ENCODE data around the gene SIL1.
A peak's percentile ranks its signal among the peaks of the same experiment; 100 is the strongest.

SIL1 gene

DNA sequence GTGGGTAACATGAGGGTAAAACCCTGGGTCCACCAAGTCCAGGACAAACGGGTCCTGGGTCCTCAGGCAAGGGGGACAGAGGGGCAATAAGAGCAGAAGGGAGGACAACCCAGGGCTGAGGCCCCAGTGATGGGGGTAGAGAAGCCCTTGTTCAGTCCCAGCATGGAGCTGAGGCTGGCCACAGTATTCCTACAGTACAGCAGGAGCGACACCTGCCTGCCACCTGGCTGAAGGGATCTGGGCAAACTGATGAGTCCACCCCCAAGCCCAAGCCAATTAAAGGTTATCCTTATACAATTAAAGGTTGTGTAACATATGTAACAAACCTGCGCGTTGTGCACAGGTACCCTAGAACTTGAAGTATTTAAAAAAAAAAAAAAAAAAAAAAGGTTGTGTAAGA, 225.3 kb downstream of the SIL1 start:
- DNase-seq = no peak

GRCh38 chr5:138972230-138972629, 225.9 kb downstream of the SIL1 start:
- no peak for DNase-seq

- DNase-seq = no peak
Measured at GRCh38 chr5:138969323-138970002, 228.7 kb downstream of the SIL1 start.

DNA sequence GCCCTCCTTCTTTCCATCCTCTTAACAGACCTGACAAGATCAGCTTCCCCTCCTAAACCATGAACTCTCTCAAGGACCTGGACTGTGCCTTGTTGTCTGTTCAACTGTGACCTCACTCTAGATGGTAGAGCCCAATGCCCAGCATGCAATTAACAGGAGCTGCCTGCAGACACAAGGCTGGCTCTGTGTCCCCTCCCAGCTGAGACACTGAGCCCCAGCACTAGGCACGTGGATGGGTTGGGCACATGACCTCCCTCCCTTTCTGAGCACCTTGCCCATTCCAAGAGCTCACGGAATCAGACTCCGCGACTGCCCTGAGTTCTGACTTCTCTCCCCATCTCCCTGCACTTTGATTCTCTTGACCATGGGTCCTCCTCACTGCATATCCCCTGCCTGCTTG, 229.6 kb downstream of the SIL1 start:
- no peak for DNase-seq

GRCh38 chr5:138967791-138968448, 230.2 kb downstream of the SIL1 start:
- no peak for DNase-seq

DNA sequence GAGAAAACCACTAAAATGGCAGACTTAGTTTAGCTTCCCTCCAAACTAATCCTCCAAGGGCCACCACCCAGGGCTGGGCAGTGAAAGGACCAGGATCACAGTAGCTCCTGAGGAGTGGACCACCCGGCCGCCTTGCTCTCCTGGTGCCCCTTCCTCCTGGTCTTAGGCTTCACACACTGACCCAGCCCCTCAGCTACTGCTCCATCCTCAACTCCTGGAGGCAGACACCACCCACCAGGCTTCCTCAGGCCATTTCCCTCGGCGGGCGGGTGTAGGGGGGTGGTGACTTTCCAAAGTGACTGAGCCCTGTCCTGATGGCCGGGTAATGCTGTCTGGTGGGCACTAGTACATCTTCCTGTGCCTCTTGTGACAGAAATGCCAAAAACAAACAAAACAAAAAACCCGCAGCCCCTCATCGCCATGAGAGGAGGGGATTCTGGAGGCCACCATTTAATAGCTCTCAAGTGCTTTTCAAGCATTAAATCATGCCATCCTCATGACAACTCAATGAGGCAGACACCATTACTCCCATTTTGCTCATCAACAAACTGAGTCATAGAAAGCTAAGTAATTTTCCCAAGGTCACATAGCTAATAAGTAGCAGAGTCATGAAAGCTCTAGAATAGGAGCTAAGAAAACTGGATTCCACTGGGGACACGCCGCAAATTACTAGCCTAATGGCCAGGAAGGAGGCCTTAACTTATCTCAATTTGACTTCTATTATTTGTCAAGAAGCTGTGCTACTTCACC, 231.8 kb downstream of the SIL1 start:
- no peak for DNase-seq

DNA sequence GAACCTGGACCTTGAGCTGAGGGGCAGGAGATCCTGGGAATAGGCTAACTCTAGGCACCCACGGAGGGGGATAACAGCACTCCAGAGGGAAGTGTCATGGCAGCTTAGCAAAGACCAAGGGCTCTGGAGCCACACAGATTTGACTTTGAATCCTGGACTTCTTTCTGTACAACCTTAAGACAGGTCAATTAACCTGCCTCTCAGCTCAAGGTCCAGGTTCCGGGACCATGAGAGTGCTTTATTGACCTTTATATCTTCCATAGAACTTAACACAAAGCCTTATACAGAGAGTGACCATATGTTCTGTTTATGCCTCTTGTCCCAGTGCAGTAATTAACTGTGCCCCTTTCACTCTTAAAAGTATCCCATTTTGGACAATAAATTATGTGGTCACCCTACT, 232.5 kb downstream of the SIL1 start:
- no peak for DNase-seq

DNA sequence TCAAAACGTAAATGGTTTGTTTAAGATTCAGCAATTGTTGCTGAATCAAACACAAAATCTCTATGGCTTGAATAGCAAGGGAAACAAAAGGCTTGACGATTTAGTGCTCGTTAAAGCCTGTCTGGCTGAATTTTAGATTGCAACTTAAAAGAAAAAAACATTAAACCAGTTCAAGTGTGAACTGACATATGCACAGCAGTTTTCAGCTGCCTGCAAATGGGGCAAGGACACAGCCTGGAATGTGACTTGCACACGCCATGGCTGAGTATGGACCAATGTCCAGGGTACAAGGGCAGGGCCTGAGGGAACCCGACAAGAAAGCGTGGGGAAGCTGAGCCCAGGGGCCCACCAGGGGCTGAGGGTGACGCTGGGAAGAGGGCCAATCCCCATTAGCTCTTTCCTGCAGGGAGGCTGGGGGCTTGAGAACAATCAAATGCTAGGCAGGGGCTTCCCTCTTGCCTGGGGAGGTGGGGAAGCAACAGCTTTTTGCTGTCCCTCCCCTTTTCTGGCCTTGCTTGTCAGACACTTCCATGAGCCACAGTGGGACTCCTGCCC, 233.4 kb downstream of the SIL1 start:
- DNase-seq = no peak

DNA sequence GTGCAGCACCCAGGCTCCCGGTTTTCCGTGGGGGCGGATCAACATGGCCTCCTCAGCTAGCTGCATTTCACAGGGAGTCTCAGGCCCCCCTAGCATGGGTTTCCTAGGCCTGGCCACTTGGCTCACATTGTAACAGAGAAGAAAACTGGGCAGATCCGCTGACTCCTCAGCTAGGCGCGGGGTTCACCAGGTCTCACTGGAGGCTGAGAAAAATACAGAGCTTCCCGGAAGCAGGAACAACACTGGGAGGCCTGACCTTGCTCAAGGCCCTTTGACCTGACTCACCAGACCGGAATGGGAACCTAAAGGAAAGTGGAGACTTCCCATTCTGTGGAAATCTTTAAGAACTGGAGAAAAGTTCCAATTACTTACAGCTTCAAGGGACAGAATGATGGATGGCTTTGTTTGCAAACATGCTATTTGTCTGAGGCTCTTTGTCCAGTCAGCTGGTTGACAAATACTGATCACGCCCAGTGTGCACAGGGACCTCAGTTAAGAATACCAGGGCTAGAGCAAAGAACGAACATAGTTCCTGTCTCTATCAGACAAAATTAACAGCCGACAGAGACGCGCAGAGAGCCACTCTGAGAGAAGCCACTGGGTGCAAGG, 234.3 kb downstream of the SIL1 start:
- no peak for DNase-seq

- no peak for DNase-seq
Measured at GRCh38 chr5:138962614-138963370, 235.4 kb downstream of the SIL1 start.

DNA sequence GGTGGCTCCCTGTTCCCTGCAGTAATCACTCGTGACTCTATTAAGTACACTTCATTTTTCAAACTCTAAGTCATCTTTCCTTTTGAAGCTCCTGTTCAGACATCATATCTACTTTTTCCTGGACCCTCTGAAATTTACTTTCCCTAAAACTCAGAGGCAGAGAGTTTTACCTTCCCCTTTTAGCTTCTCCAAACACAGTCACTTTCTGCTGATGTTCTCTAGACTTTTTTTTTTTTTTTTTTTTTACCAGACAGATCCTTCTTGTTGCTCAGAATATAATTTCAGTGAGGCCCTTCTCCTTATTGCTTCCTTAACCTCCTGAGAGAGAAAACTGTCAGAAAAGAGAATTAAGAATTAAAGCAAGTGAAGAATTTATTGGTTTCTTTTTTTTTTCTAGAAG, 236.4 kb downstream of the SIL1 start:
- no peak for DNase-seq

DNA sequence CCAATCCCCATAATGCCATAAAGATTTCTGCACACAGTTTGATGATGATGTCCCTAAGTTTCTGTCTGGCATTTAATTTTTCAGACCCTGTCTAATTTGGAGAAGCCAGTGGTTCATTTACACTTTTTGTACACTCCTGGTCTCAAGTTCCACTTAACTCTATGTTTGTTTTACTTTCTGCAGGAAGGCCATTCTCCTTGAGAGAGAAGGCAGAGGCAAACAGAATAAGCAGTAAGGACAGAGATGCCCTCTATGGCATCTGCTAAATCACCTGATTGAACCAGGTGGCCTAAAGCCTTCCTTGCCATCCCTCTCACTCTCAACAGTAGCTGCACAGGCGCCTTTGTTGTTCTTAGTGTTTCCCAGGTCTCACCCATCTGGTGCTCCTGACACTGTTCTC, 236.9 kb downstream of the SIL1 start:
- DNase-seq = no peak

DNA sequence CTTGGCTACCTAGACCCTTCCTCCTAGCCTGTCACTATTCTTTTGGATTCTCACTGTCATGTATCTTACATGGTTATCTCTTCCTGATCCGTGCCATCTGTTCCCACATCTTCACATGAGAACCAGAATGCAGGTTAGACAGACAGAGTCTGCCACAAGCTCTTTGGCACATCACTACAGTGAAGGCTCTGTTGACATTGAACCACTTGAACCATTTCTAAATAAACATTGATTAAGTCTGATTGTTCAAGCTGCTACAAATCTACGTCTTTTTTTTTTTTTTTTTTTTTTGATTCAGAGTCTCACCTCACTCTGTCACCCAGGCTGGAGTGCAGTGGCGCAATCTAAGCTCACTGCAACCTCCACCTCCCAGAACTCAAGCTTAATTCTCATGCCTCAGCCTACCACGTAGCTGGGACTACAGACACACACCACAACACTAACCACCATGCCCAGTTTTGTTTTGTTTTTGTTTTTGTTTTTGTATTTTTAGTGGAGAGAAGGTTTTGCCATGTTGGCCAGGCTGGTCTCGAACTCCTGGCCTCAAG, 237.9 kb downstream of the SIL1 start:
- no peak for DNase-seq

GRCh38 chr5:138956801-138957200, 241.4 kb downstream of the SIL1 start:
- DNase-seq = no peak

- DNase-seq = no peak
Measured at GRCh38 chr5:138955671-138956295, 242.4 kb downstream of the SIL1 start.

DNA sequence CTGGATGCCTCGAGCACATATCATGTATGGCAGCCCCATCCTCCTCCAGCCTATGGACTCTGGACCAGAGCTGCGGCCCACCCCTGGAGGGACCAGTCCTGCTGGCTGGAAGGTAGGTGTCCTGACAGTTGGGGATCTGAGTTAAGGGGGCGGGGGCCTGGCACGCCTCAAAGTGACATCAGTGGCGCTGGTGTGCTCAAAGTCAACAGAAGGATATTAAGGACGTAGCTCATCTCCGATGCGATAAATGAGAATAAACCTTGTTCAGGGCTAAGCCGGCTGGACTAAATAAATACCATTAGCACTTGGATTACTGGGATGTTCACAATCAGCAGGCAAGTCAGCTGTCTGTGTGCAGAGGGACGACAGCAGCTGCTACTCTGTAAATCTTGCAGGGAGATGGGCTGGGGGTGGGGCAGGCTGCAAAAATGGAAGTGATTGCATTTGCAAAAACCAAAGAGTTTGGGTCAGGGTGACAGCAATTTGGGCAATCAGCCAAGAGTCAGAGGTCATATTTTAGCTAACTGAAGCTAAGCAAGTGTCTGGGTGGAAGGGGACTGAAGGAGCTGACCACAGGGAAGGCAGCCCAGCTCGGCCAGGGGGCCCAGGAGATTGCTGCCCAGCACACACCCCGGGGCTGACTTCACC, 243.0 kb downstream of the SIL1 start:
- no peak for DNase-seq

- DNase-seq = no peak
Measured at GRCh38 chr5:138954257-138955012, 243.7 kb downstream of the SIL1 start.

GRCh38 chr5:138953387-138954256, 244.5 kb downstream of the SIL1 start:
- DNase-seq = peak; percentile 26

DNA sequence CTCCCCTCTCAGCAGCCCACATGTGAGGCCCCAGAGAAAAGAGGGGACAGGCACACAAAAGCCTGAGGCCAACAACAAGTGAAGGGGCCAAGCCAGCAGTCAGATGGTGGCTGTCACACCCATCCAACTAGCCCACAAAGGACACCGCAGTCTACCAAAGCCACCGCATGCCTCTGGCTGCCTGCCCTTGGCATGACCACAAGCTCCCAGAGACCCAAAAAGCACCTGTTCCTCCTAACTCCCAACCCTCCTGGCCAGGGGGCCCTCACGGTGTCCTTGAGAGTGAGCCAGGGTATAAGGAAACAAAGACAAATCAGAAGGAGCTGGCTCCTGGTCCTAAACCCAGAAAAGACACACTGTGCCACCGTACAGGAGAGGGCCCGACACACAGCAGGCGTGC, 245.2 kb downstream of the SIL1 start:
- DNase-seq = no peak
